GM18873 (cell line): ENCODE data around the gene MRAS.
A peak's percentile ranks its signal among the peaks of the same experiment; 100 is the strongest.
"Not testable (repeated sequence)": the region's sequence is repeated elsewhere in the genome, so short reads cannot be mapped to it uniquely, and the experiment has no call there.

Experiments
- ATAC-seq: cut with Tn5 transposase; IDR thresholded peaks from one replicate; pipeline ENCODE4 v1.9.1; 2021; ENCODE audit warnings: mild to moderate bottlenecking, moderate library complexity, moderate number of reproducible peaks; ENCODE audit not compliant: unreplicated experiment, low FRiP score

MRAS gene

GRCh38 chr3:138366006-138366759 lies 17.8 kb downstream of the MRAS start:
- ATAC-seq: no peak

- no peak for ATAC-seq
Observed at GRCh38 chr3:138367326-138367850, 19.0 kb downstream of the MRAS start.

GRCh38 chr3:138367911-138368310 lies 19.5 kb downstream of the MRAS start:
- ATAC-seq: no peak

GRCh38 chr3:138369151-138369900 lies 20.9 kb downstream of the MRAS start:
- no peak for ATAC-seq

- no peak for ATAC-seq
Observed at GRCh38 chr3:138370321-138370720, 21.9 kb downstream of the MRAS start.

GRCh38 chr3:138371070-138371965 lies 22.9 kb downstream of the MRAS start:
- peak; percentile 97 for ATAC-seq

GRCh38 chr3:138373087-138373735 lies 24.8 kb downstream of the MRAS start:
- ATAC-seq: no peak

GRCh38 chr3:138373736-138374094 lies 25.3 kb downstream of the MRAS start:
- no peak for ATAC-seq

GRCh38 chr3:138374573-138375134 lies 26.3 kb downstream of the MRAS start:
- ATAC-seq: no peak

- ATAC-seq: no peak
Observed at GRCh38 chr3:138375447-138375846, 27.1 kb downstream of the MRAS start.

- no peak for ATAC-seq
Observed at GRCh38 chr3:138376663-138377062, 28.3 kb downstream of the MRAS start.

- not testable (repeated sequence) for ATAC-seq
Observed at GRCh38 chr3:138377212-138377611, 28.8 kb downstream of the MRAS start.

GRCh38 chr3:138377804-138378203 lies 29.4 kb downstream of the MRAS start:
- no peak for ATAC-seq

- ATAC-seq: no peak
Observed at GRCh38 chr3:138378331-138378730, 30.0 kb downstream of the MRAS start.

- no peak for ATAC-seq
Observed at GRCh38 chr3:138378990-138379389, 30.6 kb downstream of the MRAS start.

GRCh38 chr3:138381413-138381901 lies 33.1 kb downstream of the MRAS start:
- no peak for ATAC-seq

GRCh38 chr3:138381950-138382715 lies 33.8 kb downstream of the MRAS start:
- no peak for ATAC-seq

- no peak for ATAC-seq
Observed at GRCh38 chr3:138383715-138384465, 35.5 kb downstream of the MRAS start.
